Sigmoid colon (tissue), 3 donors: ENCODE results near the gene TAF8.

Experiments
- CTCF ChIP-seq, 4 experiments: fragments of 450-650 bp in 3 of 4; fragments of 200-600 bp in 1 of 4; IDR thresholded peaks; one replicate each; pipeline ENCODE4 v1.5.1; 2016 to 2019; ENCODE audit warnings: antibody characterized with exemption in 4 of 4, mild to moderate bottlenecking in 3 of 4, moderate library complexity in 2 of 4
- POLR2A ChIP-seq, 2 donors: fragments of 450-650 bp; IDR thresholded peaks; one replicate each; pipeline ENCODE4 v1.6.1; 2016; ENCODE audit warnings: antibody characterized with exemption in 2 of 2, mild to moderate bottlenecking in 2 of 2, moderate library complexity in 2 of 2

GRCh38 chr6:42106112-42107023 lies 56.0 kb downstream of the TAF8 start:
- no peak for TF ChIP-seq POLR2A (IDR thresholded peaks at IDR 0.05)
- TF ChIP-seq CTCF (IDR thresholded peaks at IDR 0.05), result no peak
